K562 (cell line): ENCODE measurements around the gene BCKDK. TPM values are rescaled to one million over a fixed set of nuclear protein-coding genes. Genes with fewer than 3 reads are reported as not detected.
A peak's percentile ranks its signal among the peaks of the same experiment; 100 is the strongest.
"Not testable (repeated sequence)": the region's sequence is repeated elsewhere in the genome, so short reads cannot be mapped to it uniquely, and the experiment has no call there.

Experiments
- ATAC-seq: fragments of 200-7000 bp; cut with Tn5 transposase; 3 replicates; pipeline ENCODE4 v1.9.1; 2020; ENCODE audit warnings: moderate library complexity
- BruUV-seq: library from RNA; stranded (reverse); fragments of 400-500 nt; replicated peaks from 2 replicates; lab custom pipeline; 2021; lab: Mats Ljungman, UMichigan
- CTCF ChIA-PET: fragments of 300-600 bp; formaldehyde crosslinking; extraction: SDS; loops from one replicate; lab custom pipeline; 2021; ENCODE audit warnings: low intra/inter-chr PET ratio; lab: Yijun Ruan, JAX
- POLR2A ChIA-PET: fragments of 300-600, 350-650 bp; sonication (Branson Sonifier 250); formaldehyde crosslinking; extraction: SDS; loops from one replicate; lab custom pipeline; 2021; ENCODE audit warnings: antibody characterized with exemption, inconsistent platforms; lab: Yijun Ruan, JAX
- DNase-seq, 4 experiments: peaks; one replicate each; pipeline versions ENCODE4 v3.0.0 to v3.0.0-alpha.2; 2011 to 2018; ENCODE audit warnings: low spot score in 3 of 4, mixed read lengths in 3 of 4; ENCODE audit errors: extremely low read depth in 1 of 4
- FAIRE-seq: peaks from 2 replicates; lab custom pipeline; 2011; peaks lifted over from hg19 to GRCh38; lab: Jason Lieb, UNC
- H2AFZ ChIP-seq: 2 replicates; pipeline ENCODE4 v1.6.0; 2011; ENCODE audit warnings: low read depth, low read length, control low read depth, inconsistent platforms
- H3K27ac ChIP-seq: fragments of 200-600 bp; 3 replicates; pipeline ENCODE4 v1.8.0; 2011; ENCODE audit warnings: low read depth, mild to moderate bottlenecking, control low read depth, inconsistent platforms, low read length, moderate library complexity, mixed read lengths; ENCODE audit errors: extremely low read depth
- H3K27me3 ChIP-seq, 2 experiments: fragments of 300-600 bp in 1 of 2; 2 replicates in 1 of 2; 3 replicates in 1 of 2; pipeline versions ENCODE4 v1.6.0 to v1.8.0; 2011; ENCODE audit warnings: inconsistent platforms in 2 of 2, low read length in 2 of 2, mild to moderate bottlenecking in 1 of 2, mixed read lengths in 1 of 2, moderate library complexity in 1 of 2; ENCODE audit not compliant: control insufficient read depth in 2 of 2, insufficient read depth in 2 of 2
- H3K36me3 ChIP-seq: fragments of 300-600 bp; 3 replicates; pipeline ENCODE4 v1.8.0; 2011; ENCODE audit warnings: mild to moderate bottlenecking, low read length, inconsistent platforms; ENCODE audit not compliant: control insufficient read depth, insufficient read depth
- H3K4me1 ChIP-seq, 2 experiments: fragments of 200-600 bp in 1 of 2; replicated peaks in 1 of 2; 2 replicates in 1 of 2; 3 replicates in 1 of 2; pipeline versions ENCODE4 v1.5.1 to v1.8.0; 2011; ENCODE audit warnings: inconsistent platforms in 2 of 2, low read length in 2 of 2, mild to moderate bottlenecking in 1 of 2, mixed read lengths in 1 of 2, moderate library complexity in 1 of 2; ENCODE audit not compliant: control insufficient read depth in 2 of 2, insufficient read depth in 2 of 2
- H3K4me2 ChIP-seq: 2 replicates; pipeline ENCODE4 v1.6.1; 2011; ENCODE audit warnings: low read length, control low read depth, inconsistent platforms, mixed read lengths; ENCODE audit not compliant: insufficient read depth
- H3K4me3 ChIP-seq: fragments of 200-600 bp; sonication (generic), shearing (Covaris generic); 2 replicates; pipeline ENCODE4 v1.5.1; 2016; ENCODE audit warnings: control low read depth, inconsistent platforms
- H3K79me2 ChIP-seq: fragments of 200-600 bp; 3 replicates; pipeline ENCODE4 v1.8.0; 2011; ENCODE audit warnings: low read length, inconsistent platforms; ENCODE audit not compliant: control insufficient read depth, insufficient read depth
- H3K9ac ChIP-seq, 2 experiments: 2 replicates each; pipeline versions ENCODE4 v1.6.0 to v1.6.1; 2011; ENCODE audit warnings: low read depth in 2 of 2, low read length in 2 of 2, control low read depth in 1 of 2, inconsistent platforms in 1 of 2, mild to moderate bottlenecking in 1 of 2, mixed read lengths in 1 of 2; ENCODE audit not compliant: insufficient read depth in 1 of 2
- H3K9me1 ChIP-seq: one replicate; pipeline ENCODE4 v1.6.0; 2011; ENCODE audit warnings: inconsistent platforms, mild to moderate bottlenecking, low read length, moderate library complexity; ENCODE audit not compliant: control insufficient read depth, insufficient read depth
- H3K9me3 ChIP-seq: replicated peaks from 2 replicates; pipeline ENCODE4 v1.5.1; 2011; ENCODE audit warnings: low read depth, low read length, inconsistent platforms; ENCODE audit not compliant: control insufficient read depth, insufficient read depth
- H4K20me1 ChIP-seq: replicated peaks from 2 replicates; pipeline ENCODE4 v1.6.1; 2011; ENCODE audit warnings: low read length, inconsistent platforms, mixed read lengths; ENCODE audit not compliant: control insufficient read depth, insufficient read depth
- PCBP2 ChIP-seq: fragments of 200-400 bp; formaldehyde crosslinking; IDR thresholded peaks from 2 replicates; pipeline ENCODE4 v1.6.1; 2018; ENCODE audit warnings: low read length, low read depth, mild to moderate bottlenecking, moderate library complexity; ENCODE audit not compliant: poor library complexity, severe bottlenecking
- RAD51 ChIP-seq: fragments of 450-650 bp; IDR thresholded peaks from 2 replicates; pipeline ENCODE4 v1.7.1; 2016; ENCODE audit warnings: low read depth, mild to moderate bottlenecking, borderline replicate concordance
- WGBS: fragments of 100-300 bp; shearing (Covaris generic); methylation state at CpG from one replicate; pipeline ENCODE4 v1.1.6; 2016; ENCODE audit warnings: low coverage, mixed read lengths; ENCODE audit not compliant: insufficient coverage; ENCODE audit errors: missing lambda C conversion rate; 5-methylcytosine and 5-hydroxymethylcytosine counted together
- in situ Hi-C: fragments of 300-500 bp; cut with MboI; formaldehyde crosslinking; loops from 4 replicates; pipeline ENCODE4 v1.15.0; 2018; ENCODE audit warnings: inconsistent platforms, mixed read lengths
- intact Hi-C: fragments of 100-400 bp; cut with micrococcal nuclease; formaldehyde crosslinking; loops from 2 replicates; pipeline ENCODE4 v1.14.2; 2022
- polyA plus RNA-seq, 8 experiments: library from polyadenylated mRNA; depleted of rRNA in 4 of 8; stranded (reverse) in 5 of 8; unstranded in 3 of 8; fragments of >200 nt; fragmentation: Nextera tagmentation in 2 of 8; fragmentation: Illumina TruSeq in 1 of 8; extraction: Ambion mirVana in 2 of 8; extraction: Trizol in 1 of 8; gene quantifications; 2 replicates each; pipeline versions ENCODE4 v1.2.1 to v1.2.3, GENCODE V29; 2011 to 2014; ENCODE audit warnings: inconsistent platforms in 1 of 8, missing spikeins in 1 of 8
- total RNA-seq, 7 experiments: library from RNA; depleted of rRNA in 6 of 7; stranded (reverse); fragments of >200 nt in 6 of 7; fragmentation: Illumina TruSeq in 2 of 7; extraction: Trizol in 2 of 7; gene quantifications; 2 replicates each; pipeline versions ENCODE4 v1.2.1 to v1.2.3, GENCODE V29; 2011 to 2021; ENCODE audit warnings: low replicate concordance in 1 of 7
- TF ChIP-seq, protein P1 (sequence below): sonication (generic); formaldehyde crosslinking; IDR thresholded peaks from 2 replicates; pipeline ENCODE4 v1.4.0; 2020; ENCODE audit warnings: mild to moderate bottlenecking, missing genetic modification reagents

The BCKDK gene
- total and polyA plus RNA-seq, 9 of the 15 experiments (the other 6 are each of a cell fraction or from before 2014, with no cell fraction given), result 0.58 to 34.8 (median 13.1) TPM

- no peak for TF ChIP-seq PCBP2
- TF ChIP-seq, protein P1, sequence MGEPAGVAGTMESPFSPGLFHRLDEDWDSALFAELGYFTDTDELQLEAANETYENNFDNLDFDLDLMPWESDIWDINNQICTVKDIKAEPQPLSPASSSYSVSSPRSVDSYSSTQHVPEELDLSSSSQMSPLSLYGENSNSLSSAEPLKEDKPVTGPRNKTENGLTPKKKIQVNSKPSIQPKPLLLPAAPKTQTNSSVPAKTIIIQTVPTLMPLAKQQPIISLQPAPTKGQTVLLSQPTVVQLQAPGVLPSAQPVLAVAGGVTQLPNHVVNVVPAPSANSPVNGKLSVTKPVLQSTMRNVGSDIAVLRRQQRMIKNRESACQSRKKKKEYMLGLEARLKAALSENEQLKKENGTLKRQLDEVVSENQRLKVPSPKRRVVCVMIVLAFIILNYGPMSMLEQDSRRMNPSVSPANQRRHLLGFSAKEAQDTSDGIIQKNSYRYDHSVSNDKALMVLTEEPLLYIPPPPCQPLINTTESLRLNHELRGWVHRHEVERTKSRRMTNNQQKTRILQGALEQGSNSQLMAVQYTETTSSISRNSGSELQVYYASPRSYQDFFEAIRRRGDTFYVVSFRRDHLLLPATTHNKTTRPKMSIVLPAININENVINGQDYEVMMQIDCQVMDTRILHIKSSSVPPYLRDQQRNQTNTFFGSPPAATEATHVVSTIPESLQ (CRISPR knock-in tag), result no peak
- no peak for TF ChIP-seq RAD51
These were observed 30.7 kb downstream of the BCKDK start (continued) for GRCh38 chr16:31138621-31139578.

- H2AFZ ChIP-seq, result peak overlapping the region; percentile 92
- H3K4me3 ChIP-seq, FAIRE-seq, H3K9me1 ChIP-seq, ATAC-seq, H3K9me3 ChIP-seq, in situ Hi-C loops, H3K36me3 ChIP-seq, H4K20me1 ChIP-seq, H3K79me2 ChIP-seq, H3K27me3 ChIP-seq, BruUV-seq, DNase-seq, CTCF ChIA-PET: not testable (repeated sequence)
- peak overlapping the region; percentile 55; the same call in 2 of the 3 replicates for H3K27ac ChIP-seq
- peaks cover 16 to 52% of the 10 kb centered on the region in 2 experiments for H3K4me1 ChIP-seq
- WGBS, result 89% methylated on average over 9 of the region's 9 CpGs
- peak overlapping the region; percentile 72 for H3K4me2 ChIP-seq
- intact Hi-C loops, result loop anchor here (5.0 to 10.0 kb wide), 2 partner anchors 34 to 156 kb away; partner anchors contain the start of genes BCKDK and HSD3B7
- peak overlapping the region; percentile 70 to 91; a peak in 3 of 4 replicates for H3K9ac ChIP-seq
- POLR2A ChIA-PET, result interaction anchor here (0.8 to 3.4 kb wide), 3 partner anchors 12 to 39 kb away, joined by 4 to 39 read pairs (median 35); partner anchors contain the start of genes FUS and KAT8
These were observed 32.9 kb downstream of the BCKDK start for GRCh38 chr16:31141071-31141469.
